ENCODE results near the gene CASP10. TPM values are rescaled to one million over a fixed set of nuclear protein-coding genes. Genes with fewer than 3 reads are reported as not detected.

The CASP10 gene
- total and polyA plus RNA-seq, 2 of the 13 experiments (the other 11 are each of a cell fraction or from before 2014, with no cell fraction given), result 22.2 to 23.8 TPM

DNA sequence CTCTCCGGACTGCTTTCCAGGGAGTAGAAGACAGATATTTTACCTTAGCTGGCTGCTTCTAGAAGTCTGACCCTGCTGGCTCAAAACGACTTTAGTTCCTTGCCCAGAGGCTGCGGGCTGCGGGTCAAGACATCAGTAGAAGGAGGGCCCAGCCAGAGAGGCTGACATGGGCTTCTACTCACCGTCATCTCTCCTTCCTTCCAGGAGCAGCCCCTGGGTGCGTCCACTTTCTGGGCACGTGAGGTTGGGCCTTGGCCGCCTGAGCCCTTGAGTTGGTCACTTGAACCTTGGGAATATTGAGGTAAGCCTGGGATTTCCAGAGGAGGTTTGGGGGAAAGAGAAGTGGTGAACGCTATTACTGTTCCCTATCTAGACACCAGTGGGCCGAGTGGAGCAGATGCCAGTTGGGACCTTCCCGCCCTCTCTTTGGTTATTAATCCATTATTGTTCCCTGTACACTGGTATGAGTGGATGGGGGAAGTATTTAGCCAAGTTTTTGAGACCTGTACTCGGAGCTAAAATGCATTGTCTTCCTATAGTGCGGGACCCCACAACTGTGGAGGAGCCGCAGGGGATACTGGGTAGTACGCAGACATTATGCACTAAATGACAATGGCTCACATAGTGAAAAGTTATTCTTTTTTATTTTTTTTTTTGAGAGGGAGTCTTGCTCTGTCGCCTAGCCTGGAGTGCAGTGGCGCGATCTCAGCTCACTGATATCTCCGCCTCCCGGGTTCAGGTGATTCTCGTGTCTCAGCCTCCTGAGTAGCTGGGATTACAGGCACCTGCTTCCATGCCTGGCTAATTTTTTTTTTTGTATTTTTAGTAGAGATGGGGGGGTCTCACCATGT lies 51.1 kb downstream of the CASP10 start (continued):
- no peak for TF ChIP-seq GZF1 (CRISPR knock-in tag; IDR thresholded peaks at IDR 0.05)
- TF ChIP-seq, protein P1, sequence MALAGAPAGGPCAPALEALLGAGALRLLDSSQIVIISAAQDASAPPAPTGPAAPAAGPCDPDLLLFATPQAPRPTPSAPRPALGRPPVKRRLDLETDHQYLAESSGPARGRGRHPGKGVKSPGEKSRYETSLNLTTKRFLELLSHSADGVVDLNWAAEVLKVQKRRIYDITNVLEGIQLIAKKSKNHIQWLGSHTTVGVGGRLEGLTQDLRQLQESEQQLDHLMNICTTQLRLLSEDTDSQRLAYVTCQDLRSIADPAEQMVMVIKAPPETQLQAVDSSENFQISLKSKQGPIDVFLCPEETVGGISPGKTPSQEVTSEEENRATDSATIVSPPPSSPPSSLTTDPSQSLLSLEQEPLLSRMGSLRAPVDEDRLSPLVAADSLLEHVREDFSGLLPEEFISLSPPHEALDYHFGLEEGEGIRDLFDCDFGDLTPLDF (CRISPR knock-in tag; IDR thresholded peaks at IDR 0.05), result no peak
- no peak for TF ChIP-seq KLF6 (CRISPR knock-in tag; IDR thresholded peaks at IDR 0.05)
- TF ChIP-seq PAWR (CRISPR knock-in tag; IDR thresholded peaks at IDR 0.05; ENCODE audit: borderline replicate concordance), result no peak
- no peak for TF ChIP-seq MATR3 (CRISPR knock-in tag; IDR thresholded peaks at IDR 0.05)
- TF ChIP-seq CBX2 (IDR thresholded peaks at IDR 0.05; ENCODE audit: low read depth, low read length), result no peak
- TF ChIP-seq CBX2 (CRISPR knock-in tag; IDR thresholded peaks at IDR 0.05; ENCODE audit: low read depth), result no peak
- TF ChIP-seq ZNF230 (CRISPR knock-in tag; IDR thresholded peaks at IDR 0.05), result no peak; the same call in 1 of the 2 replicates
- TF ChIP-seq FOXP1 (IDR thresholded peaks at IDR 0.05), result no peak
- TF ChIP-seq FOXP1 (CRISPR knock-in tag; IDR thresholded peaks at IDR 0.05), result no peak
- no peak for TF ChIP-seq ZSCAN5A (CRISPR knock-in tag; IDR thresholded peaks at IDR 0.05; ENCODE audit: borderline replicate concordance)
- no peak for TF ChIP-seq ZNF138 (CRISPR knock-in tag; IDR thresholded peaks at IDR 0.05; ENCODE audit: low read depth)
- no peak for TF ChIP-seq TOE1 (CRISPR knock-in tag; IDR thresholded peaks at IDR 0.05)
- peak; percentile 49; the same call in 1 of the 2 replicates for TF ChIP-seq BORCS8-MEF2B (CRISPR knock-in tag; IDR thresholded peaks at IDR 0.05)
- no peak for TF ChIP-seq FOXM1 (CRISPR knock-in tag; IDR thresholded peaks at IDR 0.05)
- TF ChIP-seq SATB2 (CRISPR knock-in tag; IDR thresholded peaks at IDR 0.05), result no peak
- no peak for TF ChIP-seq ZNF34 (CRISPR knock-in tag; IDR thresholded peaks at IDR 0.05; ENCODE audit: borderline replicate concordance)
- no peak for TF ChIP-seq ZNF160 (CRISPR knock-in tag; IDR thresholded peaks at IDR 0.05)
- no peak for TF ChIP-seq SNRNP70 (IDR thresholded peaks at IDR 0.05; ENCODE audit: low read depth, low read length)
- TF ChIP-seq GATA4 (IDR thresholded peaks at IDR 0.05; ENCODE audit: borderline replicate concordance, low read depth), result no peak
- TF ChIP-seq FIP1L1 (IDR thresholded peaks at IDR 0.05; ENCODE audit: borderline replicate concordance, insufficient read depth, low read depth, low read length), result no peak
- TF ChIP-seq ARID2 (CRISPR knock-in tag; IDR thresholded peaks at IDR 0.05; ENCODE audit: borderline replicate concordance), result no peak
- no peak for TF ChIP-seq ZNF326 (CRISPR knock-in tag; IDR thresholded peaks at IDR 0.05; ENCODE audit: borderline replicate concordance)
- no peak for TF ChIP-seq ZNF263 (CRISPR knock-in tag; IDR thresholded peaks at IDR 0.05)
- no peak for TF ChIP-seq SIX1 (CRISPR knock-in tag; IDR thresholded peaks at IDR 0.05; ENCODE audit: borderline replicate concordance)
- TF ChIP-seq ZEB1 (IDR thresholded peaks at IDR 0.05; ENCODE audit: insufficient replicate concordance, low read depth), result no peak
- peak in 1 of 2 experiments; percentile 5; a peak in 1 of 4 replicates for TF ChIP-seq KLF16 (CRISPR knock-in tag; IDR thresholded peaks at IDR 0.05)
- TF ChIP-seq KLF13 (CRISPR knock-in tag; IDR thresholded peaks at IDR 0.05), result no peak
- TF ChIP-seq ARNTL (CRISPR knock-in tag; IDR thresholded peaks at IDR 0.05), result no peak
- peak; percentile 74 for TF ChIP-seq ZNF143 (CRISPR knock-in tag; IDR thresholded peaks at IDR 0.05)
- TF ChIP-seq ZKSCAN5 (CRISPR knock-in tag; IDR thresholded peaks at IDR 0.05), result no peak
- no peak for TF ChIP-seq ZNF839 (CRISPR knock-in tag; IDR thresholded peaks at IDR 0.05; ENCODE audit: borderline replicate concordance)

Data from HepG2 (cell line).